Stimulated activated CD8-positive, alpha-beta memory T cell treated with anti-CD3 and anti-CD28 coated beads, Interleukin-4, amount 100 ng/mL, for 24 hours (primary cell): Measurements from ENCODE around the gene COL1A1.

Experiments
- DNase-seq: peaks from one replicate; pipeline ENCODE4 v3.0.0-alpha.2; 2020; ENCODE audit warnings: low read depth

Gene COL1A1

DNA sequence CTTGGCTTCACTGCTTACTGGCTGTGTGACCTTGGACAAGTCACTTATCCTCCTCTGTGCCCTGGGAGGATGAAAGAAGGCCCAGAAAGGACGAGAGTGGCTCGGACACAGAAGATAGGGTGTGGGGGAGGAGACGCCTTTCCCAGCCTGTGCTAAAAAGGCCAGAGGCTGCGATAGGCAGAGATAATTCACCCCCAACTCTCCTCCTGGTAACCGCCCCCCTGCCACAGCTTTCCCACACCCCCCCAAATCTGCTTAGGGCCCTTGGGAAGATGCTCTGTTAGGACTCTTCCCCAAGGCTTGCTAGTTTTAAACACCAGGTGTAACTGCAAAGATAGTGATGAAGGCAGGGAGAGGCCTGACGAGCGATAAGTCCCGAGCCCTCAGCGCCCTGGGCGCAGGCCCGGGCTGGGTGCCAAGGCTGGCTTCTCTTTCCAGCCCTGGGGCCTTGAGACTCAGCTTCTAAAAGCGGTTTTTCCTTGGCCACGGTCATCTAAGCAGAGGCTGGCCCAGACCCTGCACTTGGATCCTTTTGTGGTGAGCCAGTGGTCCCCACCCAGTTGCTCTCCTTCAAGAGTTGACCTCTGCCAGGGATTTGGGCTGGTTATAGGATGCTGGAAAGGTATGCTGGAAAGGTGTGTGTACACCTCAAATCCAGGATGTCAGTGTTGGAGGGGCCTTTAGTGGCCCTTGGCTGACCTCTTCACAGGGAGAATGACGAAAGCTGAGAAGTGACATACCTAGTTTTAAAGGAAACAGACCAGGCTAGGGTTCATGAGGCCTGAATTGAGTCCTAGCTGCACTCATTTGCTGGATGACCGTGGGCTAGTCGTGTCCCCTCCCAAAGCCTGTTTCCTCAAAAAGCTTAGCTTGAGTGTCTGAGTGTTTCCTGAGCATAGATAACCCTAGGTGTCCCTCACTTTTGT is 47.5 kb downstream of the COL1A1 start:
- no peak for DNase-seq

DNA sequence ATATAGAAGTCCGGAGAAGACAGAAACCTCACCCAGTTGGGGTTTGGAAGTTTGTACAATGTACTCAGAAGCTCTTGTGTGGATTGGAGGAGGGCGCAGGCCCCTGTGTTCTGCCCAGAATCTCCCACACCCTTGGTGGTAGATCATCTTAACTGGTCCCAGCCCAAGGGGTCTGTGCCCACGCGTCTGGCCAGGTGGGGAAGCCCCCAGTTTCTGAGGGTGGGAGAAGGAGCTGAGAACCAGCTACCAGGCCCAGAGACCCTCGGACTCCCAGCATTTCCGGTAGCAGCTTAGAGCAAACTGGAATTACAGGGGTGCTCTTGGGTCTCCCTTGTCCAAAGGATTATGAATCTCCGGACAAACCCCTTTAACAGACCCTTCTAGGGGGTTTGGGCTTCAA is 48.7 kb downstream of the COL1A1 start:
- no peak for DNase-seq

DNA sequence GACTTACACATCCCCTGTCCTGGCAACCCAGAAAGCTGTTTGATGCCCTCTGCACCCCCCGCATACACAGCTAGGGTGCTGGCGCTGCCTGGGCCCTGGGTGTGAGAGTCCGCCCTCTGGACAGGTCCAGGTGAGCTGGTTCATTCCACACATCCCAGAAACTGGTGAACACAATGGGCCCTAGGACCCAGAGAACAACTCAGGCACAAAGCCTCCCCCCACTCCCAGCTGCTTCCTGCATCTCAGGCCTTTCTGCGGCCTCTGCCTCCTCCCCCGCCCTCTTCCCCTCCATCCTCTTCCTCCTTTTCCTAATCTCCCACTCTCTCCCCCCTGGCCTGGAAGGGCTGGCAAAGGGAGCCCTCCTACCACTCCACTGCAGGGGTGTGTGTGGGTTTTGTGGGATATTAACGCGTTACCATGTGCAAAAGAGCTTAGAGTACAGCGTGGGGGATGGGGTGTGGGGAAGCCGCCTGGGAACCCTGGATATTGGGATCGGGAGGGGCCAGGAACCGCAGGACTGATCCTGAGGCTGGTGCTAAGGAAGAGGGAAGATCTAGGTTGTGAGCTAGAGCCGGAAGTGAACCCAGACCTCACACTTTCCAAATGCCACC is 49.4 kb downstream of the COL1A1 start:
- peak; percentile 33 for DNase-seq

DNA sequence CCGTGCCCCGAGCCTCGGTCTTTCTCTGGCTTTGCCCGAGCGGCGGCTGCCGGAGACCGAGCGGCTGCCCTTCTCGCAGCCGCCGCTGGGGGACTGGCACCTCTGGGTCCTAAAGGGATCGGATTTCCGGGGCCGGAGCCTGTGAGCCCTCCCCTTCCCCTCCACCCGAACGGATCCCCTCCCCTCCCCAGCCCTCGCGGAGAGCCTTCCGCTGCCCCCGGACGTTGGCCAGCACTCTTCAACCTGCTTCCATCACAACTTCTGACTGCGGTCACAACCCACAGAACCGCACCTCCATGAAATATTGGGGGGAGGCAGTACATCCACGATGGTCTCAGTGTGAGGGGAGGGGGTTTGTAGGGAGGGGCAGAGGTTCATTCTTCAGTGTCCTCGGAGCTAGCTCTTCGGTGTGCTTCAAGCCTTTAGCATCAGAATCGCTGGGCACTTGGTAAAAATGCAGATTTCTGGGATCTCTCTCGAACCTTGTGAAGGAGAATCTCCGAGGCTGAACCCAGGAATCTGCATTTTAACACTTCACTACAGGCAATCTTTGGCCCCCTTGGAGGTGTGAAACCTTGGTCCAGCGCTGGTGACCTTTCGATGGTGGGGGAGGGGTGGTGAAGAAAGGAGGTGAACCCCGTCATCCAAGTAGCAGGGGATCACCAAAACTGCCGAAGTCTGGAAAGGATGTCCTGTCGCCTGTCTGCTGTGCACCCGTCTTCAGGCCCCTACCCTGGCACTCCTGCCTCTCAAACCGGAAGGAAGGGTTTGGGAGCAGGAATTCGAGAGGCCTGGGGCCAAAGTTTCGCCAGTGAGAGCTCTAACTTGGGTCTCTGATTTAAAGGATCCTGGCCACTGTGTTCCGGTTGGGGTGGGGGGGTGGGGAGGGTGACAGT is 50.1 kb downstream of the COL1A1 start:
- peak; percentile 82 for DNase-seq

DNA sequence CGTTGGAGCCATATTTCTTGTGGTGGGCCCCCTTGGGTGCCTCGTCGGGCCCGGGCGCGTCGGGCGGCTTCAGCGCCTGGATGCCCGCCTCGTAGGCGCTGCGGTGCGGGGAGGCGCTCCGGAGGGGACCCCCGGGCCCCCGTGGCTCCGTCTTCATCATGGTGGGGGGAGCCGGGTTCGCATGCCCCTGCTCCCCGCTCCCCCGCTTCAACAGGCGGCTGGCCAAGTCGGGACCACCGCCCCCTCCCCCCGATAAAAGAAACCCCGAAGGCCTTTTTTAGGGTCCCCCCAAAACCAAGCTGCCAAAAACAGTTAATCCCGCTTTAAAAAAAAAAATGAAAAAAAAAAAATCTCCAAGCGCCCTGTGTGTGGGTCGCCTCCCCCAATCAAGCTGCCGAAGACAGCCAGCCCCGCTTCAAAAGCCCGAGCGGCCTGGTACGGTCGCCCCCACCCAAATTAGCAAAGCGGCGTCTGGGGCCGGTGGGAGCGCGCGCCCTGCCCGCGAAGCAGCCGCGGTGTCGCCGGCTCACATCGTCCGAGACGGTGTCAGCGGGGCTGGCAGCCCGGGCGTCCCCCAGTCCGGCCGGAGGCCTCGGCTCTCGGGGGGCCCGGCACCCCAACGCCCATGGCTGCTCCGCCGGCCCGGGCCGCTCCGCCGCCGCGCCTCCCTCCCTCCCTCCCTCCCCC is 50.9 kb downstream of the COL1A1 start, which contains the start of gene PPP1R9B:
Gene PPP1R9B (minus strand): TSS at position 324 of the 687 bp plus-strand sequence. CDS start 164 bp downstream, at position 160.
- DNase-seq, result no peak

DNA sequence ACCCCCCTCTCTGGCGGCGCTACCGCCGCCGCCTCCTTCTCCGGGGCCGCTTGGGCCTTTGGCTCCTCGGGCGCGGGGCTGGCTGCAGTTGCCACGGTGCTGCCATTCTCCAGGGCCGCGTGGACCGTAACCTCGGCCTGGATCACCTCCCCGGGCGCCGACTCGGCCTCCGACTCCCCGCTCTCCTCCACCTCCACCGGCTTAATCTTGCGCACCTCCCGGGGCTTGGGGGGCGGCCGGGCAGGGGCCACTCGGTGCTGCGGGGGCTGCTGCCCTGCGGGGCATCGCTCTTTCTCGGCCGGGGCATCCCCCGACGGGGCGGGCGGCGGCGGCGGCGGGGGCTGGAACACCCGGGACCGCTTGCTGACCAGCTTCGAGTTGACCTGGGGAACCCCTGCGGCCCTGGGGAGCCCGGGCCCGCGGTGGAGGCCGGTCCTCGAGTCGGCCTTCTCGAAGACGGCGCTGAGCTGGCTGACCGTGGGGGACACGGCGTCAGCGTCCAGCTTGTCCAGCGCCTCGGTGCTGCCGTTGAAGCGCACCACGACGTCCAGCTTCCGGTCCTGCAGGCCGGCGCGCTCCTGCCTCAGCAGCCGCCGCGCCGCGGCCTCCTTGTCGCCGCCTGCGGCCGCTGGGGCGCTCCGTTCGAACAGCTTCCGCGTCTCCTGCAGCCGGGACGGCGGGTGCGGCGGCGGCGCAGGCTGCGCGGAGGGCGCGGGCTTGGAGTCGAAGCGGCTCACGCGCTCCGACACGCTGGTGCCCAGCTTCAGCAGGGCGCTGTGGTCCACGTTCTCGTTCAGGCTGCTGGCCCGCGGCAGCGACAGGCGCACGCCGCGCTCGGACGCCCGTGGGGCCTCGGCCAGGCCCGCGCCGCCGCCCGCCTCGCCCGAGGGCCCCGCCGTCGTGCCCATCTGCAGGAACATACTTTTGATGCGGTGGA is 51.7 kb downstream of the COL1A1 start:
- DNase-seq, result peak; percentile 39

DNA sequence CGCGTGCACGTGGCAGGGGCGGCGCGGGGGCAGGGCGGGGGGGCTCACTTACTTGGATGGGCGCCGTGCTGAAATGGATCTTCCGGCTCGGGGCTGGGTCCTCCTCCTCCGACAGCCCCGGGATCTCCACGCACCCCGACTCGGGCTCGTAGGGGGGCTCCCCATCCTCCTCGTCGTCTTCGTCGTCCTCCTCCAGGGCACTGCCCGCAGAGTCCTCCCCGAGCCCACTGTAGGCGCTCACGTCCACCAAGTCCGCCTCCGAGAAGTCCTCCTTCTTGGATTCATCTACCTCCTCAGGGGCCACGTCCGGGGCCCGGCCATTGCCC is 52.4 kb downstream of the COL1A1 start:
- DNase-seq, result no peak

DNA sequence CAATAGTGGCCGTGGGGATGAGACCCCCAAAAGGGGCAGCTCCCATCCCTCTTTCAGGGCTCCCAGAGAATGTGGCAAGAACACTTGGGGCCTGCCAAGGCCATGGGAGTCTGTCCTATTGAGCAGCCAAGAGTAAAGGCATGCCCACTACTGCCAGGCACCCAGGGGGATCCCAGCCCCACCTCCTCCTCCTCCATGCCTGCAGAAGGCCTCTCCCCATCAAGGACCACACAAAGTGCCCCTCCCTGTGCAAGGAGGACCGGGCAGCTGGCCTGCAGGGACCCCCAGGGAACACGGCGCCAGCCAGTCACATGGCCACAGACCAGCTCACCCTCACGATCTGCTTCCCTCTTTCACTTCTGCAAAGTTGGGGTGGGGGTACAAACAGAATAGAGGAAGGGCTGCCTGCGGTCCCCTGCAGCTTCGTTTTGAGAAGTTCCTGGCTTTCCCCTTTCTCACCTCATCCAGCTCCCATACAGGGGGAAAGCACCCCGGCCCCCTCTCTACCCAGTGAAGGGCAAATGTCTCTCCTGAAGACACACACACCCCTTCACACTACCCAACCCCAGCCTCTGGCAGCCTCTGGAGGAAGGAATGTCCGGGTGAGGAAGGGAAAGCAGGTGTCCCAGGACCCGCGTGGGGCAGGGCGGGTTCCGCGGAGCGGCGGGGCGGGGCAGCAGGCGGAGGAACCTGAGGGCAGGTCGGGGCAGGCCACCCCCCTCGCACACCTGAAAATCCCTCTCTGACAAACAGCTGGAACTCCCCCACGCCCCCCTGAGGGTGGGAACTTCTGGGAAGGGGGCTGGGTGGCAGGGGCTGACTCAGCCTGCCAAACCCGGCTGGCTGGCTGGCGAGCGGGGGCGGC is 53.0 kb downstream of the COL1A1 start:
- DNase-seq, result peak; percentile 69

DNA sequence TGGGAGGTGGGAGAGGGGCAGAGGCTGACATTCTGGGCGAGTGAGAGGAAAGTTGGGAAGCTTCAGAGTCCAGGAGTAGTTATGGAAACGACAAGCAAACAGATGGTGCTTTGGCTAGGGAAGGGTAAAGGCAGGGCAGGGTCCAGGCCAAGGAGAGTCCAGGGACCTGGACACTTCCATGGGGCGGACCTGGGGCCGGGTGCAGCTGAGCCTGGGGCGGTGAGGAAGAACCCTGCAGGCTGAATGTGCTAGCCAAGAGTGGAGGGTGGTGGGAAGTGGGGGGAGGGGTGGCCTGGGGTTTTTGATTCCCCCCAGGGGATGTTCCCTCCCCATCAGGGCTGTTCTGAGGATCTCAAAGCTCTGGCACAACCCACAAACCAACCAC is 53.6 kb downstream of the COL1A1 start:
- DNase-seq, result no peak

DNA sequence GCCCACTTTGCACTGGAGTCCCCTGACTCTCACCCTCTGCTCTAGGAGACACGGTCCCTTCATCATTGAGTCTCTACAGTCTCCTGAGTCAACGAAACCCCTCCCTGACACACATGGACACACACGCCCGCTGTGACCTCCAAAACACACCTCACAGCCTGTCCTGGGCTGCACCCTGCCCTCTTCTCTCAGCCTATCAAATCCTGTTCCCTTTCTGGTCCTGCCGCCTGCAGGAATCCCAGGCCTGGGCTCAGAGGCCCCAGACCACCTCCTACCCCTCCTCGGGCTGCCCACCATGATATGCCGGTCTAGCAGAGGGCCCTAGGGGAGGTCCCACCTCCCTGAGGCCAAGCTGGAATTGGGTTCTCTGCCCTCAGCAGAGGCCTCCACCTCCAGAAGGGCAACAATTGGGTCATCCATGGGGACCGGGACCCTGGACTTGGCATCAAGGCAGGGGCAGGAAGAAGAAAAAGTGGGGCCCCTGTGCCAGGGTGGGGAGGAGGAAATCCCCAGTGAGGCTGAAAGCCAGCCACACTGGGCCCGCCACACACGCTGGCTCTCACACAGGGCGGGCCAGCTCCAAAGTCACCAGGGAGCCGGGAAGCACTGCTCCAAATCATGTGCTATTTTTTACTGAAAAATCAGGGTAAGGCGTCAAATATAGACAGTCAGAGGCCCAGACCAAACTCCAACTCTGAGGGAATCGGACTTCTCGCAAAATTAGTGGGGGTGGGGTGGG is 54.3 kb downstream of the COL1A1 start:
- no peak for DNase-seq

DNA sequence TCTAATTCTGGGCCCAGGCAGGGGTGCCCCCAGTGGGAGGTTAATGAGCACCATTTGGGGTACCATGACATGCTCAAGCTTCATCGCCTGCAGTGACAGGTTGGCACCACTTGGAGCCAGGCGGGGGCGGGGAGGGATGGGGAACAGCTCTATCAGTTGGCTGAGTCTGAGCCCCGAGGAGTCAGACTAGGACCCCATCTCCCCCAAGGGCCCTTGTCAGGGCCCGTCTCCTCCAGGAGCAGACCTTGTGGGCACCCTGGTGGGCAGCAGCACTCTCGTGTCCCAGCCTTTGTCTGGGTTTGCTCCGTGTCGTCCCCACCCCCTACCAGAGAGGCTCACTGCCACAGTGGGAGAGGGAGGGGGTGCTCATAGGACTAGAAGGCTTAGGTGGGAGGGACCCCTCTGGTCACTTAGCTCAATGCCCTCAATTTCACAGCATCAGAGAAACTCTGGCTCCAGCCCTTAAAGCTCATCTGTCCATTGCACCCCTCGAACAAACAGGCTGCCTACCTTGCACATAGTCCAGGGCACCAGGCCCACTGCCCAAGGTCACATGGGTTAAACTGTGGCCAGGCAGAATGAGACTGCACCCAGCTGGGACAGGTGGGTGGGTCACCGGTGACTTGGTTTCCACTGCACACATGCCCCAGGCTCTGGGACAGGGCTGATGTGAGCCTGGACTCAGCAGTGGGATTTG is 55.1 kb downstream of the COL1A1 start:
- DNase-seq, result no peak

DNA sequence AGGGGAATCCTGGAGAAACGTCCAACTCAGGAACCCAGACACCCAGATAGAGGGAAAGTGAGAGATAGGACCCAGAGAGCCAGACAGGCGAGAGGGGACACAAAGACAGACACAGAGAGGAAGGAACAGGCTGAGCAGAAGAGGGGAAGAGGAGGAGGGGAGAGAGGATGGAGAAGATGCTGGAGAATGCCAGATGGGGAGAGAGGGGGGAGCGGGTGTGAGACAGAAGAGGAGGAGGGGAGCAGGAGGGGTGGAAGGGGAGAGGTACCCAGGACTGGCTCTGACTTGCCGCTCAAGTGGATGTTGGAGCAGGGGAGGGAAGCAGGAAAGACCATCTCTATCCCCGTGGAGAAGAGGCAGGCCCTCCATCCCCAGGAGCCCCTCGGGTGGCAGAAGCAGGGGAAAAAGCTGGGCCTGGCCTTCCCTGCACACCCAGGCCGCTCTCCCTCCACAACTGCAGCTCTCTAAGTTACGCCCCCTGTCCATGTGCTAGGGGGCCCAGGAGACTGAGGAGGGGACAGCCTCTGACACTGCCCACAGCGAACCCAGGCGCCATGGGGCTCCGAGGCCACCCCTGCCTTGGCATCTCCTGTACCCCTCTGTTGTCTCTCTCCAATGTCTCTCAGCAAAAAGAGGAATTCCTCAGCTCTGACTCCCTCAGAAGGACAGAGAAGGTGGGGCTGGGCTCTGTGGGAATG is 55.8 kb downstream of the COL1A1 start:
- DNase-seq, result no peak

DNA sequence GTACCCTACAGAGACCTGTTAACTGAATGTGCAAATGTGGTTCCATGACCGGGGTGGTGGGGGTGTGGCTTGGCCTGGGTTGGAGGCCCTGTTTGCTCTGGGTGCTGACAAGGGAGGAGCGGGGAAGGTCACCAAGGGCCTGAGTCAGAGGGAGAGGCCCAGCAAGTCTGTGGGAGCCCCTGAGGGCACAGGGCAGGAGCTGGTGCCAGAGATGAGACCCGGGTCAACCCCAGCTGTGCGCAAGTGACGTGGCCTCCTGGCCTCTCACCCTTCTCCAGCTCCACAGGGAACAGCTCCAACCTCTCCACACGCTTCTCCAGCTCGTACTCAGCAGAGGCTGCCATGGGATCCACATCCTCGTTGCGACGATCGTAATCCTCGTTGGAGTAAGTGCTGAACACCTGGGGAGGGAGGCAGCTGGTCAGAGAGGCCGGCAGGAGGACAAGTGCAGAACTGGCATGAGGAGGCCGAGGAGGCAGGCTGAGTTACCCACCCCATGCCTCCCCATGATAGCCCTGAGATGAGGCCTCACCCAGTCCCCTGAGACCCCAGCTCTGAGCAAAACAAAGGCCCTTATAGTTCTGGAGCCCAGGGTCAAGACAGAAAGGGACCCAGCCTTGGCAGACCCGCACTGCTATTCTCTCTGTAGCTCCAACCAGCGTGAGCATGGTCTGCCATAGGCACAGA is 56.4 kb downstream of the COL1A1 start:
- no peak for DNase-seq

DNA sequence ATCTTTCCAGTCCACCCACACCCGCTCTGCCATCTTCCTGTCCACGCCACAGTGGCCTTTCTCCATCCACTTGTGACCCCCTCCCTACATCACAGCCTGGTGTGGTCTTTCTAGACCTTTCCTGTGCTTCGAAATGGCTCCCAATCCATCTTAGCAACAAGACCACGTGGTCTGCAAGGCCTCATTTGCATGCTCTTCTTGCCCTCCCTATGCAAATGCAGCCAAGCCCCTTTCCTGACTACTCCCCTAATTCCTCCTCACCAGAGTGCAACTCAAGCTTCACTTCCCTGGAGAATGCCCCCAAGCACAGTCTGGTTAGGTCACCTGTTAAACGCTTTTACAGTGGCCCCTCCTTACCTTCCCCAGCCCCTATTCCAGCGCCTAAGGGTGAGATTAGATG is 57.1 kb downstream of the COL1A1 start:
- DNase-seq, result no peak

DNA sequence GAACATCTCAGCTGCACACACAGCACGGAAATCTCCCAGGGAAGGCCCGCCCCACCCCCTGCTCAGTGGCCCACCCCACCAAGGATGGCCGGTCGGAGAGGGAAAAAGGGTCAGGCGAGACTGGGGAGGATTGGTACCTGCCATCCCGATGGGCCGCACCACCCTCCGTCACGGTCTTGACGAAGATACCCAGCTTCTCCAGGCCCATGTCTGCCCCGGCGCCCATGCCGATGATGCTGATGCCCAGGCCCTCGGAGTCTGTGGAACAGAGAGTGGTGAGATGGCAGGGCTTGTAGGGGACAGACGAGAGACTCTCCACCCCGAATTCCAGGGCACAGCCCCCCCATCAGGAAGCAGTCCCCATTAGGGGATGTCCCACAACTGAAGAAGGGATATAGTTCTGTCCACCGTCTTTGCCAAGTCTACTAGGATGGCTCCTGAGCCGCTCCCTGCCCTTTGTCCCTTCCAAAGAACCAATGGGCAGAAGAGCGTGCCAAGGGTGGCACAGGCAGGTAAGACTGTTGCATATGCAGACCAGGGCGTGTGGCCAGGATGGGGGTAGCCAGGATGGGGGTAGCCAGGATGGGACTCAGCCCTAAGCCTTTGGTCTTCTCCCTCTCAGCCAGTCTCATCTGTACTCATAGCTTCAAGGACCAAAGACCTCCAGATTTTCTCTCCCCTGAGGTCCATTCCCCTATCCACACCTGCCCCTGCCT is 57.8 kb downstream of the COL1A1 start:
- no peak for DNase-seq

DNA sequence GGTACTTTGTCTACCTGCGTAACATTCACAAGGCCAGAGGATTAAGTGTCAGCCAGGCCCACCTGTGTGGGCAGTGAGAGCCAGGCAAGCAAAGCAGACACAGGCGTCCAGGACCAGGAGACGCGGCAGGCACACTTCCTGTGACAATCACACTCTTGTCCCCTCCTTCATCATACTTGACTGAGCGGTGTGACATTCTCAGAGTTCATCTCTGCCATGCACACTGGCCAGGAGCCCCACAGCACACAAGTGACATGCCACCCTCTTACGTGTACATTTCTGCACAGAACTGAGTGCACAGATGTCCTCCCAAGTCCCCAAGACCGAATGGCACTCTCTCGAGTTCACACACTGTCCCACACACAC is 59.7 kb downstream of the COL1A1 start:
- DNase-seq, result no peak
